Right lobe of liver (tissue), 4 donors: ENCODE measurements around the gene EPHB6.

Experiments used
- CTCF ChIP-seq, 4 donors: fragments of 200-600 bp in 3 of 4; fragments of 450-650 bp in 1 of 4; IDR thresholded peaks; one replicate each; pipeline versions ENCODE4 v1.5.1 to v1.8.0; 2016 to 2022; ENCODE audit warnings: antibody characterized with exemption in 4 of 4, mild to moderate bottlenecking in 2 of 4
- POLR2A ChIP-seq: fragments of 450-650 bp; IDR thresholded peaks from one replicate; pipeline ENCODE4 v1.6.1; 2017; ENCODE audit warnings: antibody characterized with exemption, mild to moderate bottlenecking
- donor health status: DM: no; HTN: no; CAD: no.
- donor health status: DM: no; HTN: no; CAD: no.
- donor health status: DM: no; HTN: yes; CAD: no.

DNA sequence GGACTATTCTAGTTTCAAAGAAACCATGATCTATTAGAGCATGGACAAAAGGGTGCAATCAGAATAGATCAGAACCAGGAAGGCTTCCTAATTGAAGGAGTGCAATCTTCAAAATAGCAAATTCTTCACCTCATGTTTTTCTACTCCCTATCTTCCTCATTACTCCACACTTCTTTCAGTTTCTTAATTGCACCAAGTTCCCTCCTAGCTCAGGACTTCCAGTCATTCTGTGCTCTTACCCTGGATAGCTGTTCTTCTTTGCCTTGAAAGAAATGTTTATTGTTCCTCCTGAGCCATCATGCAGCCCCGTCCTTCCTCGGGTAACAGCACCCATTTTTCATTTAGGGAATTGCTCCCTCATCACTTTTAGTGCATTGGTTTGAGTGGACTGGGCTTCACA lies 55.6 kb downstream of the EPHB6 start:
- TF ChIP-seq CTCF (IDR thresholded peaks at IDR 0.05) = no peak
- TF ChIP-seq POLR2A = no peak
